GM21825 (cell line): ENCODE results near the gene ATP11A.

ENCODE experiments used
- ATAC-seq: cut with Tn5 transposase; IDR thresholded peaks from one replicate; pipeline ENCODE4 v1.9.1; 2021; ENCODE audit warnings: mild to moderate bottlenecking, moderate library complexity; ENCODE audit not compliant: unreplicated experiment

The ATP11A gene

DNA sequence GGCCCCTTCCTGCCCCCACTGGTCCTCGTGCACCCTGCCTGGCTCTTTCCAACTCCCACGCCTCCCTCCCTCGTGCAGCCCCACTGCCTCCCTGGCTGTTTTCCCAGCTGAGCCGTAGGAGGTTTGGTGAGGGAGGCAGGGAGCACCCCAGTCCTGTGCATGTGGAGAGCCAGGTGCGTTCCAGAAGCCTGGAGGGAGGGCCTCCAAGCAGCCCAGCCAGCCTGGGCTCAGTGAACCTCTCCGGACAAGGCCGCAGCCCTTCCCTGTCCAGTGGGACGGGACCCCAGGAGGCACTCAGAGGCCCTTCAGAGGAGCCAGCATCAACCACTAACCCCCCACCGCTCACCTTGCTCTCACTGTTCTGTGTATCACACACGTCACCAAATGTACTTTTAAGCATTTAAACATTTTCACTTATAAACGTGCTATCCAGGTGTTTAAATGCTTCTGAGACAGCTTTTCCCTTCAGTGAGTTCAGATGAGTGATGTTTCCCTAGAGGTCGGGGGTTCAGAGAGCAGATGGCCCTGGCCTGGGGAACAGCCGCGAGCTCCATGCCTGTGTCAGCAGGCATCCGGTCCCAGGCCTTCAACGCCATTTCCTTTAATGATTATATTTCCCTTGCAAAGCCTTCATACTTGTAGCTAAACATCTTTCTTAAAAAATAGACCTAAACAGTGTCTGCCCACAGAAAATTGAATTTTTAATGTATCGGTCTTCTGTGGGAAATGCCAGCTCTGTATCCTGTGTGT is 122.6 kb downstream of the ATP11A start:
- ATAC-seq: no peak

DNA sequence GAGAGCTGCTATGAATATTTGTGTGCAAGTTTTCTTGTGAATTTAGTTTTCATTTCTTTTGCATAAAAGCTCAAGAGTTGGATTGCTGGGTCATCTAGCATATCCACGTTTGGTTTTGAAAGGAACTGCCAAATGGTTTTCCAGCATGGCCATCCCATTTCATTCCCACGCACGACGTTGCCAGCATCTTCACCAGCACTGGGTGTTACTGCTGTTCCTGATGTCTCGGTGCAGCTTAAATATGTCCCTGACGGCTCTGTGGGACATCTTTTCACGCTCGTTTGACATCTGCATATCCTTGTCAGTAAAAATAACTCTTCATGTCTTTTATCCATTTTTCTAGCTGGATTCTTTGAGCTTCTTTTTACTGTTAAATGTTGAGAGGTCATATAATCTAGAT is 123.7 kb downstream of the ATP11A start:
- ATAC-seq: no peak

DNA sequence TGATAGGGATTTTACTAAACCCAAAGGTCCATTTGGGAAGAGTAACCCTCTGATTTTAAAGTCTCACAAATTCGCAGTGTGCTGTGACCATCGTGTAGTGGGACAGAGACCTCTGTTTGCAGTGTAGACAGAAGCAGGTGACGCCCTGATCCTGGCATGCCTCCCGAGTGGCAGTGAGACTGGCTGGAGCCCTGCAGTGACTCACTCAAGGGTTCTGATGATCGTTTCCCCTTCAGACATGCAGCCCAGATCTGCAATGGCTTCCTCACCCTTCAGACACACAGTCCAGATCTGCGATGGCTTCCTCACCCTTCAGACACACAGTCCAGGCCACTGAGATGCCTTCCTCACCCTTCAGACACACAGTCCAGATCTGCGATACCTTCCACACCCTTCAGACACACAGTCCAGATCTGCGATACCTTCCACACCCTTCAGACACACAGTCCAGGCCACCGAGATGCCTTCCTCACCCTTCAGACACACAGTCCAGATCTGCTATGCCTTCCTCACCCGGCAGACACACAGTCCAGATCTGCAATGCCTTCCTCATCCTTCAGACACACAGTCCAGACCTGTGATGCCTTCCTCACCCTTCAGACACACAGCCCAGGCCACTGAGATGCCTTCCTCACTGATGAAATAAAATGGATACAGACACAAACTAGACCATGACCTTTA is 125.2 kb downstream of the ATP11A start:
- no peak for ATAC-seq

DNA sequence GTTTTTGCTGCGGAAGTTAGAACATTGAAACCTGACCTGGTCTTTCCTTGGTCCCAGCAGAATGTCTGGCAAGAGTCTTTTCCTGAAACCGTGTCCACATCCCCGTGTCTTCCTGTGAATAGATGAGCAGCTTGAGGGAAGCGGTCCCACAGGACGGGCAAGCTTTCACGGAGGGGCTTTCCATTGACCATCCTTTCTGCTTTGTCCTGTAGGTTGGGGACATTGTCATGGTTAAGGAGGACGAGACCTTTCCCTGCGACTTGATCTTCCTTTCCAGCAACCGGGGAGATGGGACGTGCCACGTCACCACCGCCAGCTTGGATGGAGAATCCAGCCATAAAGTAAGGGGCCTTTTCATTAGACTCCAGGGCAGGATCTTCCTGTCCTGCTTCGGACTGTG is 126.0 kb downstream of the ATP11A start:
- ATAC-seq: no peak

DNA sequence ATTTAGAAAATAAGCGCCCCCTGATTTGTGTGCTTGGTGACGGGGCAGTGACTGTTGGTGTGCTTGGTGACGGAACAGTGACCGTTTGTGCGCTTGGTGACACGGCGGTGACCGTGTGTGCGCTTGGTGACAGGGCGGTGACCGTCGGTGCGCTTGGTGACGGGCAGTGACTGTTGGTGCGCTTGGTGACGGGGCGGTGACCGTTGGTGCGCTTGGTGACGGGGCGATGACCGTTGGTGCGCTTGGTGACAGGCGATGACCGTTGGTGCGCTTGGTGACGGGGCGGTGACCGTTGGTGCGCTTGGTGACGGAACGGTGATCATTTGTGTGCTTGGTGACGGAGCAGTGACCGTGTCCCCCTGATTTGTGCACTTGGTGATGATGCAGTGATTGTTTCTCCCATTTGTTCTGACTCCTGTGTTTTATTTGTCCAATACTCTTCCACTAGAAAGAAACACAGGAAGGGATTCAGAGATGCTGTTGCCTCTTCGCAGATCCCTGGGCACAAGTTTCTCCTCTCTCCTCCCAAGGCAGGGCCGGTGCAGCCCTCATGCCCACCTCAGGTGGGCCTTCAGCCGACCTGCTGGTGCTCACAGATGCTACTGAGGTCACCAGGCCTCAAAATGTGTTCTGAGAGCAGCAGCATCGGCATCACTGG is 128.3 kb downstream of the ATP11A start:
- no peak for ATAC-seq

DNA sequence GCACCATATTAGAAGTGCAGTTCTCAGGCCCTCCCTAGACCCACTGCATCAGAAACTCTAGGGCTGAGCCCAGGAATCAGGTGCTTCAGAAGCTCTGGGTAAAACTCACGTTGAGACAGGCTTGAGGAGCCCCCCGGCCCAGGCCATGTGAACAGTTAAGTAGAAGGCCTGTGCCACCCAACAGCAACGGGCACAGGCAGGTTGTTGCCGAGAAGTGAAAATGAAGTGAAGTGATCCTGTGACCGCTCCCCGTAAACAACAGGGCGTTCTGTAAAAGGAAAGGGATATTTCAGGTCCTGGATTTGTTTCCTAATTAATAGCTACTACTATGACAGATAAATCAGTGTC is 128.8 kb downstream of the ATP11A start:
- no peak for ATAC-seq

DNA sequence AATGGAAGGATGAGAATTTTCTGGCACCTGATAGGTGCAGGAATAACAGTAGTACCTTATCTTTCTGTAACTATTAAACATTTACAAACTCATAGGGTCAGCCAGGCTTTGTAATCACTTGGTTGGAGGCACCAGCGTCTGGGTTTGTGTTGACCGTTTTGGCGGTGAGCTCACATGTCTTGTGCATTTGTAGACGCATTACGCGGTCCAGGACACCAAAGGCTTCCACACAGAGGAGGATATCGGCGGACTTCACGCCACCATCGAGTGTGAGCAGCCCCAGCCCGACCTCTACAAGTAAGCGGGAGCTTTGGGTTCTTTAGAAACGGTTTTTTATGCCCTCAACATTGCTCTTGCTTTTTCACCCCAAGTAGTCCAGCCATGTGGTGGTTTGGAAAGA is 129.3 kb downstream of the ATP11A start:
- ATAC-seq: no peak

DNA sequence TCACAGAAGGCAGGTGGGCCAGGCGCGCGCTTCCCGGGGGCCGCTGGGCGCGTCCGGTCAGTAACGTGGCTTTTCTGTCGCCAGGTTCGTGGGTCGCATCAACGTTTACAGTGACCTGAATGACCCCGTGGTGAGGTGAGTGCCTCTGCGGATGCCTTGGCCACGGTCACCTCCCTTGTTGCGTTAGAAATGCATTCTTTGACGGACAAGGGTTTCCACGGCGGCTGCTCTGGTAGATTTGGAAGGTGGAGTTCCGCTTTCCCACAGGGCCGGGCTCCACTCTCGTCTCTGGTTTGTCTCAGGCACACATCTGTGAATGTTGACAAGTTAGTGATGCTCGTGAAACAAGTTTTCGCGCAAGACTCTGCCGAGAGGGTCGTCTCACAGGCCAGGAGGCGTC is 130.0 kb downstream of the ATP11A start:
- ATAC-seq: no peak

DNA sequence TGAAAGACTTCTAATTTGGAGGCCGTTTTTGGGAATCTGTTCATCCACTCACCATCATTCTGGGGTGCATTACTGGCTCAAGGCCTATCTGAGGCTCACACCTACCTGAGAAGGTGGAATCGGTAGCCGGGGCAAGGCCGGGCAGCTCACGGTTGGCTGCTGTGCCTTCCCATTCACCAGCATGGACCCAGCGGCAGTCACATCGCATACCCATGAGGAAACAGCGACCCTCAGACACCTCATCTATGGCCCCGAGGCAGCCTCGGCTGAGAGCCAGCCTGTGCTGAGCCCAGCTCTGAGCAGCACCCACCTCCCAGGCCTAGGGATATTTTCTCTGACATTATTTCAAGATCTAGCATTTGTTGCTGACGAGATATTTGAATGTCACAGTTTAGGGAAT is 130.5 kb downstream of the ATP11A start:
- no peak for ATAC-seq

DNA sequence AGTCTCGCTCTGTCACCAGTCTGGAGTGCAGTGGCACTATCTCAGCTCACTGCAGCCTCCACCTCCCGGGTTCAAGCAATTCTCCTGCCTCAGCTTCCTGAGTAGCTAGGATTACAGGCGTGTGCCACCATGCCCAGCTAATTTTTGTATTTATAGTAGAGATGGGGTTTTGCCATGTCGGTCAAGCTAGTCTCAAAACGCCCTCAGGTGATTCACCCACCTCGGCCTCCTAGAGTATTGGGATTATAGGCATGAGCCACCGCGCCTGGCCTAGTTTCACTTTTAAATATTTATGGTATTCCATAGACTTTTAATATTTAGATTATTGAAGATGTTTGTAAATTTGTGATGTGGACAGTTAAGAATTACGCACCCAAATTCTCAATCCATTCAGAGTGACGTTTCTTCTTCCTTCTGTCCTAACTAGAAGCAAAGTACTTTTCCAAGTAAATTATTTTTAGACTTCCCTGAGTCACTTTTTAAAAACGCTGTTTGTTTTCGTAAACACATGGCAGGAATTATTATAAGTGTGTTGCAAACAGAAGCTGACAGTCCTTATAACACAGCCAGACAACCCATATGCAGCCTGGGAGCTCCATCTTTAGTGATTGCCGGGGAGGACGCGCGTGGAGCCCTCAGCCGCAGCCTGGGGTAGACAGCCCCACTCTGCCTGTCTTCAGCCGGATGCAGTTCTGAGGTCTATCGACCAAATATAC is 131.7 kb downstream of the ATP11A start:
- ATAC-seq: no peak

DNA sequence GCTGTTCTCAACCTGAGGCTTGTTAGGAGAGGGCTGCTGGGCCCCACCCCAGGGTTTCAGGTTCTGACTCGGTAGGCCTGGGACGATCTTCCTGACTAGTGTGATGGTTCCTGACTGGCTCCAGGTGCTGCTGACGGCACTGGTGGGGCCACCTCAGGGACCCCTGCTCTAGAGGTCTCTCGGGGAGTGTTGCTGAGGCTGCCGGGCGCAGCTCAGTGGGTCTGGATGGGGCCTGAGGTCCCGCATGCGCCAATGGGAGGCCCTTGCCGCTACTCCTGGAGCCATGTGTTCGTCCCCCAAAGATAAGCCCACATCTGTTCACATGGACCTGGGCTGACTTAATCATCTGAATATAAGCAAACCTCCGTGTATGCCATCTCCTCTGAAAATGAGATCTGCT is 133.0 kb downstream of the ATP11A start:
- no peak for ATAC-seq

DNA sequence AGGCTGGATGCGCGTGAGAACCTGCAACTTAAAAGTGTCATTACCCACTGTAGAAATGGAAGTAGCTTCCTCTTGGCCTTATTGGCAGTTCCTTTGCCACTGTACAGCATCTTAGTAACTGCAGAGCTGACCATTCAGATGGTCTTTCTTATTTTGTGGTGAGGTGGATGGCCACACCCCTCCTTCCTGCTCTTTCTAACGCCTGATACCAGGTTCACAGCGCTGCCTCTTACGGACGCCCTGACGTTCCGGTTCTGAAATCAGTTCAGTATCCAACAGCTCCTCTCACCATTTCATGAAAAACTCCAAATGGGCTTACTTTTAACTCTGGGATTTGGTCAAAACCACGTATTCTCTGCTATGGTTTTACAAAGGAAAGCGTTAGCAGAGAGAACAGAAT is 134.6 kb downstream of the ATP11A start:
- ATAC-seq: no peak

DNA sequence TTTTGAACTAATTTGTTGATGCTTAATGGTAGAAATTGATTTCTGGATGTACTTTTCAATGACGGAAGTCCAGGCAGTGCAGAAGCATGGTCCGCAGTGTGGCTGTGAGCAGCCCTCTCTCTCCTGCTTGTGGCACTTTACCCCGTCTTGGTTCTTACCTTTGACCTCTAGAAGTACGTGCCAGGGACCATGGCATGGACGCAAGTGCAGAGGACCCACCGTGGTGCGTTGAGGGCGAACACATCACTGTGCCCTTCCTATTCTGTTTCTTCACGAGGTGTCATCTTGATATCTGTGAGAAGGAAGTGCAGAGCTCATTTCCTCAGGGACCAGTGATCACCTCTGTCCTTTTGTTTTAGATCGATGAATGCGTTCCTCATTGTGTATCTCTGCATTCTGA is 135.2 kb downstream of the ATP11A start:
- no peak for ATAC-seq

DNA sequence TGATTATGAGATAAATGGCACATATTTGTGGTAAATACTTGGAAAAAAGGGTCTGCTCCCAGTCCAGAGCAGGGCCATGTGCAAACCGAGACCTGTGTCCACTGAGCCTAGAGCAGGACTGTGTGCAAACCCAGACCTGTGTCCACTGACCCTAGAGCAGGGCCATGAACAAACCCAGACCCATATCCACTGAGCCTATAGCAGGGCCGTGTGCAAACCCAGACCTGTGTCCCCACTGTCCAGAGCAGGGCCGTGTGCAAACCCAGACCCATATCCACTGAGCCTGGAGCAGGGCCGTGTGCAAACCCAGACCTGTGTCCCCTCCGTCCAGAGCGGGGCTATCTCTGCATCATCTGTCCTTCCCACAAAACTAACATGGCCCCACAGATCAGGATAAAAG is 136.0 kb downstream of the ATP11A start:
- ATAC-seq: no peak

DNA sequence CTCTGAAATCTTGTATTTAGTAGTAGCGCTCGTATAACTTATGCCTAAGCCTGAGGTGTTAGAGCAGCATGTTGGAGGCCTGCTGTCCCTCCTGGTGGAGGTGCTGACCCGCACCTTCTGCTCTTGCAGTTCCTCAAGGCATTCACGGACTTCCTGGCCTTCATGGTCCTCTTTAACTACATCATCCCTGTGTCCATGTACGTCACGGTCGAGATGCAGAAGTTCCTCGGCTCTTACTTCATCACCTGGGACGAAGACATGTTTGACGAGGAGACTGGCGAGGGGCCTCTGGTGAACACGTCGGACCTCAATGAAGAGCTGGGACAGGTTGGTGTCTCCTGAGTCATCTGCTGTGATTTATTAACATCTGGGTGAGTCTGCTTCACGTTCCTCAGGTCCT is 136.7 kb downstream of the ATP11A start:
- ATAC-seq: no peak

DNA sequence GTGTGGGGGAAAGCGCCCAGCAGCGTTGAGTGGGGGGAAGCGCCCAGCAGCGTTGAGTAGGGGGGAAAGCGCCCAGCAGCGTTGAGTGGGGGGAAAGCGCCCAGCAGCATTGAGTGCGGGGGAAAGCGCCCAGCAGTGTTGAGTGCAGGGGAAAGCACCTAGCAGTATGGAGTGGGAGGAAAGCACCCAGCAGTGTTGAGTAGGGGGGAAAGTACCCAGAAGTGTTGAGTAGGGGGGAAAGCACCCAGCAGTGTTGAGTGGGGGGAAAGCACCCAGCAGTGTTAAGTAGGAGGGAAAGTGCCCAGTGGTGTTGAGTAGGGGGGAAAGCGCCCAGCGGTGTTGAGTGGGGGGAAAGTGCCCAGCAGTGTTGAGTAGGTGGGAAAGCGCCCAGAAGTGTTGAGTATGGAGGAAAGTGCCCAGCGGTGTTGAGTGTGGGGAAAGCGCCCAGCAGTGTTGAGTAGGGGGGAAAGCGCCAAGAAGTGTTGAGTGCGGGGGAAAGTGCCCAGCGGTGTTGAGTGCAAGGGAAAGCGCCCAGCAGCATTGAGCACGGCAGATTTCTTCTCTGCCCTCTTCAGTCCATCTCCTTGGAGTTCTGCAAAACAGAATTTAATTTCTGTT is 138.4 kb downstream of the ATP11A start:
- ATAC-seq: no peak

DNA sequence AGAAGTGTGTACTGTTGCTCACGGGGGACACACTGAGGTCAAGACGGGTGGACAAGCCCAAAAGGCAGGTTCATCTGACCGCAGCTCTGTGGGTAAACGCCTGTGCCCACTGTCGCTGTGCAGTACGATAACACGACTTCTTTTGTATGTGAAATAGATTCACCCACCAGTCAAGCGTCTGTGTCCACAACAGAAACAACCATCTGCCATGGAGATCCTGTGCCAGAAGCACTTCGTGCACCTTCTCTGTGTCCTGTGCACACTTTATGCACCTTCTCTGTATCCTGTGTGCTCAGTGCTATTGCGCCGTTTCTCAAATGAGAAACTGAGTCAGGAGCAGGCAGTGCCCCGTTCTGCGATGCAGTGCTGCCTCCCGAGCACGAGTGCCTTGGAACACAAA is 138.9 kb downstream of the ATP11A start:
- no peak for ATAC-seq

DNA sequence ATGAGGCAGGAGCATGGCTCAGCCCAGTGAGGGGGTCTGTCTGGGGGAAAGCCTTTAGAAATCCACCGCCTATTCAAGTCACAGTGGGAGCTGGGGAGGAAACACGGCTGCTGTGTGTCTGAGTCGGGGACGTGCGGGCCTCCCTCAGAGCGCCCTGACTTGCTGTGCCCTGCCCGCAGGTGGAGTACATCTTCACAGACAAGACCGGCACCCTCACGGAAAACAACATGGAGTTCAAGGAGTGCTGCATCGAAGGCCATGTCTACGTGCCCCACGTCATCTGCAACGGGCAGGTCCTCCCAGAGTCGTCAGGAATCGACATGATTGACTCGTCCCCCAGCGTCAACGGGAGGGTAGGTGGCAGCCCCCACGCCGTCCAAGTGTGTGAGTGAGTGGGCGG is 141.4 kb downstream of the ATP11A start:
- no peak for ATAC-seq

DNA sequence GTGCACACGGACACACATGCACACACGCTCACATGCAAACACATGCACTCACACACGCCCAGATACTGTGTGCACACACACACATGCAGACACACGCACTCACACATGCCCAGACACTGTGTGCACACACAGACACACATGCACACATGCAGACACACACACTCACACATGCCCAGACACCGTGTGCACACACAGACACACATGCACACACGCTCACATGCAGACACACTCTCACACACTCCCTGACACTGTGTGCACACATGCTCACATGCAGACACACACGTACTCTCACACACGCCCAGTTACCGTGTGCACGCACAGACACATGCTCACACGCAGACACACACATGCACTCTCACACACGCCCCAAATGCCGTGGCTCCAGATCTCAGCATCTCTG is 142.0 kb downstream of the ATP11A start:
- no peak for ATAC-seq

DNA sequence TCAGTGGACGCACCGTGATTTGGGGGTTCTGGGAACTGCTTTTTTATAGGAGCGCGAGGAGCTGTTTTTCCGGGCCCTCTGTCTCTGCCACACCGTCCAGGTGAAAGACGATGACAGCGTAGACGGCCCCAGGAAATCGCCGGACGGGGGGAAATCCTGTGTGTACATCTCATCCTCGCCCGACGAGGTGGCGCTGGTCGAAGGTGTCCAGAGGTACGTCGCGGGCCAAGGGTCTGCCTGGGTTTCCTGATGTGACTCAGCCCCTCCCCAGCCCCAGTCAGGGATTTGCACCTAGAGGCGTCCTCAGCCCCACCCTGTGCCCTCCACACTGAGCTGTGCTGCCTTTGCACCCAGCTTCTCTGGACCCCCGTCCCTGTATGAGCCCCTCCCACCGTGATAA is 143.0 kb downstream of the ATP11A start:
- ATAC-seq: no peak

DNA sequence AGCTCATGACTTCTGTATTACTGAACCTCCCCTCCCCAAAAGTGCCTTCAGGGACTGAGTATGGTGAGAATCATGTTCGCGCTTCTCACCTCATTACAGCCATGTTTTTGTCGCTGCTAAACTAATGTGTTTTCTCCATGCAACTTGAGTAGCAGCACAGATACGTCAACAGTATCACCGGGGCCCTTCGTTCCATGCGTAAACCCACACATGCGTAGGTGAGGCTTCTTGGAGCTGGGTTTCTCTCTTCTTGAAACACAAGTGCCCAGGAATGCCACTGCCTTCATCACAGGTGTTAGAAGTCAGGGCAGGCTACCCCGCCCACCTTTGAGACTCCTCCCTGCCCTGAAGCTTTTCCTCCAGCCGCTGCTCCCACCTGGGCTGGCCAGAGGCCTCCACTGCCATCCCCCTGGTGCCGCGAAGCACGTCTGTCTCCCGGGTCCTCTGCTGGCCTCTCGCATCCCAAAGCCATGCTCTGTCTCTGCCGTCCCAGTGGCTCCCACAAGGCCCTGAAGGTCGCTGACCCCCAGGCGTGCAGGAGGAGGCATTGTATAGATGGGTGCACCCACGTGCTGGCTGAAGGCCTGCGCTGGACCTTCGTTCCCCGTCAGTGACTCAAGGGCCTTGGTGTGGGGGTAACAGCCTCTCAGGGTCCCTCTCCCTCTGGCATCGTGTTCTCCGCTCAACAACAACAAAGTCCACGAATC is 143.9 kb downstream of the ATP11A start:
- no peak for ATAC-seq
